Measurements from ENCODE around the gene FANCC. TPM values are rescaled to one million over a fixed set of nuclear protein-coding genes. Genes with fewer than 3 reads are reported as not detected.

The FANCC gene
- total RNA-seq, 2 donors from 2014 or later: 7.5 to 12.5 TPM

- Histone ChIP-seq H3K4me1 (peaks cover 67% of the 10 kb centered on the region), H3K27me3 (no peaks in the 10 kb centered on the region), H3K36me3 (replicated peaks in 1 of 2; ENCODE audit: insufficient read depth in 1 of 2, low read depth in 2 of 2) (no peaks in the 10 kb centered on the region), H3K9me3 (no peaks in the 10 kb centered on the region), H3K27ac (peak overlapping the region; percentile 27 to 71 (median 52)), H3K4me3 (no peak overlapping the region)
- ATAC-seq: no peak
- intact Hi-C loops (cut with DNase I): no loop called here
- TF ChIP-seq, protein P1, sequence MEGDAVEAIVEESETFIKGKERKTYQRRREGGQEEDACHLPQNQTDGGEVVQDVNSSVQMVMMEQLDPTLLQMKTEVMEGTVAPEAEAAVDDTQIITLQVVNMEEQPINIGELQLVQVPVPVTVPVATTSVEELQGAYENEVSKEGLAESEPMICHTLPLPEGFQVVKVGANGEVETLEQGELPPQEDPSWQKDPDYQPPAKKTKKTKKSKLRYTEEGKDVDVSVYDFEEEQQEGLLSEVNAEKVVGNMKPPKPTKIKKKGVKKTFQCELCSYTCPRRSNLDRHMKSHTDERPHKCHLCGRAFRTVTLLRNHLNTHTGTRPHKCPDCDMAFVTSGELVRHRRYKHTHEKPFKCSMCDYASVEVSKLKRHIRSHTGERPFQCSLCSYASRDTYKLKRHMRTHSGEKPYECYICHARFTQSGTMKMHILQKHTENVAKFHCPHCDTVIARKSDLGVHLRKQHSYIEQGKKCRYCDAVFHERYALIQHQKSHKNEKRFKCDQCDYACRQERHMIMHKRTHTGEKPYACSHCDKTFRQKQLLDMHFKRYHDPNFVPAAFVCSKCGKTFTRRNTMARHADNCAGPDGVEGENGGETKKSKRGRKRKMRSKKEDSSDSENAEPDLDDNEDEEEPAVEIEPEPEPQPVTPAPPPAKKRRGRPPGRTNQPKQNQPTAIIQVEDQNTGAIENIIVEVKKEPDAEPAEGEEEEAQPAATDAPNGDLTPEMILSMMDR (IDR thresholded peaks at IDR 0.05): no peak
- no peak for TF ChIP-seq POLR2A (IDR thresholded peaks at IDR 0.05)
- 87 to 94% methylated on average over 18 to 24 of the region's 24 CpGs for WGBS, 2 donors
- DNase-seq: no peak
These were observed 218.0 kb downstream of the FANCC start for GRCh38 chr9:95099321-95100070.

- Histone ChIP-seq H3K9me3 (no peaks in the 10 kb centered on the region), H3K4me3 (no peak overlapping the region), H3K27ac (peak overlapping the region in 2 of 4 donors; percentile 68 to 71), H3K36me3 (replicated peaks in 1 of 2; ENCODE audit: insufficient read depth in 1 of 2, low read depth in 2 of 2) (no peaks in the 10 kb centered on the region), H3K27me3 (no peaks in the 10 kb centered on the region), H3K4me1 (peaks cover 64% of the 10 kb centered on the region)
- ATAC-seq: no peak
- 57 to 79% methylated on average over 8 to 10 of the region's 12 CpGs for WGBS, 2 donors
- TF ChIP-seq POLR2A (IDR thresholded peaks at IDR 0.05): no peak
- TF ChIP-seq, protein P1 (IDR thresholded peaks at IDR 0.05): no peak
- intact Hi-C loops (cut with DNase I): no loop called here
- no peak for DNase-seq
These were observed 219.1 kb downstream of the FANCC start for GRCh38 chr9:95098391-95098921.

GRCh38 chr9:95097279-95097678 lies 220.2 kb downstream of the FANCC start:
- Histone ChIP-seq H3K4me3 (no peak overlapping the region), H3K36me3 (replicated peaks in 1 of 2; ENCODE audit: insufficient read depth in 1 of 2, low read depth in 2 of 2) (no peaks in the 10 kb centered on the region), H3K9me3 (no peaks in the 10 kb centered on the region), H3K27ac (peak overlapping the region in 1 of 4 donors; percentile 11), H3K27me3 (no peaks in the 10 kb centered on the region), H3K4me1 (peaks cover 57% of the 10 kb centered on the region)
- TF ChIP-seq, protein P1 (IDR thresholded peaks at IDR 0.05): no peak
- TF ChIP-seq POLR2A (IDR thresholded peaks at IDR 0.05): no peak
- no peak for ATAC-seq
- intact Hi-C loops (cut with DNase I): no loop called here
- 88 to 91% methylated on average over 7 of the region's 7 CpGs for WGBS, 2 donors
- DNase-seq: no peak

DNA sequence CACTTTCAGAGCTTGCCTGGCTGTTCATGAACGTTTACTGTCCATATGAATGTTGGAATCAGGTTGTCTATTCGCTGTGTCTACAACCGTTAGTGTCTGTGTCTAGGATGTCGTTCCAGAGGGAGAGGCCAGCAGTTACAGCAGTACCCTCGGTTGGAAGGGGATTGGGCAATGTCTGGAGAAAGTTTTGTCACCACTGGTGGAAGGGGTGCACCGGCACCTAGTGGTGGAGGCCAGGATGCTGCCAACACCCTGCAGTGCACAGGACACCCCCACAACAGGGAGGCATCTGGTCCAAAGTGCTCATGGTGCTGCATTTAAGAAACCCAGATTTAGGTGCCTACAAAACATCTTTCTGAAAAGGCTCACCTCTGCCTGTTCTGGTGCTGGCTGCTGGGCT lies 220.7 kb downstream of the FANCC start:
- intact Hi-C loops (cut with DNase I): no loop called here
- WGBS, 2 donors: 74 to 79% methylated on average over 5 to 6 of the region's 6 CpGs

More for the DNA sequence above, 220.7 kb downstream of the FANCC start:
- Histone ChIP-seq H3K27me3 (no peaks in the 10 kb centered on the region), H3K4me3 (no peak overlapping the region), H3K9me3 (no peaks in the 10 kb centered on the region), H3K36me3 (replicated peaks in 1 of 2; ENCODE audit: insufficient read depth in 1 of 2, low read depth in 2 of 2) (no peaks in the 10 kb centered on the region), H3K27ac (peak overlapping the region in 1 of 4 donors; percentile 11), H3K4me1 (peaks cover 57% of the 10 kb centered on the region)
- ATAC-seq (no peak), DNase-seq (no peak)
- no peak for TF ChIP-seq POLR2A (IDR thresholded peaks at IDR 0.05)
- TF ChIP-seq, protein P1 (IDR thresholded peaks at IDR 0.05): no peak

Measured in body of pancreas (tissue), 4 donors.